DND-41 (cell line): ENCODE data around the gene MYH14.
"Not testable (repeated sequence)": the region's sequence is repeated elsewhere in the genome, so short reads cannot be mapped to it uniquely, and the experiment has no call there.

Source experiments
- ATAC-seq: fragments of 200-7000 bp; cut with Tn5 transposase; 3 replicates; pipeline ENCODE4 v1.9.1; 2021; ENCODE audit warnings: low read depth; ENCODE audit not compliant: insufficient read depth
- DNase-seq: peaks from one replicate; pipeline ENCODE4 v3.0.0-alpha.2; 2020
- H2AFZ ChIP-seq: 2 replicates; pipeline ENCODE4 v1.6.0; 2012; ENCODE audit warnings: low read depth, low read length
- H3K27ac ChIP-seq: 2 replicates; pipeline ENCODE4 v1.5.1; 2012; ENCODE audit warnings: low read length, inconsistent platforms
- H3K27me3 ChIP-seq: fragments of 200-600 bp; sonication (generic); 2 replicates; pipeline ENCODE4 v1.6.0; 2012; ENCODE audit warnings: low read length, mild to moderate bottlenecking, inconsistent platforms; ENCODE audit not compliant: insufficient read depth, poor library complexity
- H3K36me3 ChIP-seq: 2 replicates; pipeline ENCODE4 v1.5.1; 2012; ENCODE audit warnings: low read length, inconsistent platforms; ENCODE audit not compliant: insufficient read depth
- H3K4me1 ChIP-seq: 2 replicates; pipeline ENCODE4 v1.5.1; 2012; ENCODE audit warnings: mild to moderate bottlenecking, low read length; ENCODE audit not compliant: insufficient read depth
- H3K4me2 ChIP-seq: 2 replicates; pipeline ENCODE4 v1.6.0; 2012; ENCODE audit warnings: mild to moderate bottlenecking, moderate library complexity, low read length, inconsistent platforms; ENCODE audit not compliant: insufficient read depth
- H3K4me3 ChIP-seq, 2 experiments: fragments of 200-600 bp in 1 of 2; shearing (Covaris generic) in 1 of 2; 2 replicates each; pipeline ENCODE4 v1.5.1; 2012 to 2016; ENCODE audit warnings: inconsistent platforms in 2 of 2, low read length in 2 of 2, mild to moderate bottlenecking in 2 of 2, low read depth in 1 of 2, moderate library complexity in 1 of 2
- H3K79me2 ChIP-seq: 2 replicates; pipeline ENCODE4 v1.6.0; 2012; ENCODE audit warnings: low read length, inconsistent platforms; ENCODE audit not compliant: insufficient read depth
- H3K9ac ChIP-seq: 2 replicates; pipeline ENCODE4 v1.6.0; 2012; ENCODE audit warnings: low read depth, mild to moderate bottlenecking, inconsistent platforms, low read length, moderate library complexity
- H3K9me3 ChIP-seq: 2 replicates; pipeline ENCODE4 v1.5.1; 2012; ENCODE audit warnings: low read length, moderate library complexity, mild to moderate bottlenecking, inconsistent platforms; ENCODE audit not compliant: insufficient read depth, severe bottlenecking
- H4K20me1 ChIP-seq: 2 replicates; pipeline ENCODE4 v1.6.0; 2012; ENCODE audit warnings: low read length; ENCODE audit not compliant: insufficient read depth
- CTCF ChIP-seq: IDR thresholded peaks from 2 replicates; pipeline ENCODE4 v1.5.1; 2012; ENCODE audit warnings: borderline replicate concordance, low read length, moderate library complexity, mild to moderate bottlenecking; ENCODE audit not compliant: poor library complexity, severe bottlenecking; ENCODE audit errors: extremely low read depth
- EZH2 ChIP-seq: IDR thresholded peaks from 3 replicates; pipeline ENCODE4 v1.6.1; 2012; ENCODE audit warnings: borderline replicate concordance, low read depth, mild to moderate bottlenecking, moderate library complexity, low read length, inconsistent platforms; ENCODE audit not compliant: severe bottlenecking

MYH14 gene

DNA sequence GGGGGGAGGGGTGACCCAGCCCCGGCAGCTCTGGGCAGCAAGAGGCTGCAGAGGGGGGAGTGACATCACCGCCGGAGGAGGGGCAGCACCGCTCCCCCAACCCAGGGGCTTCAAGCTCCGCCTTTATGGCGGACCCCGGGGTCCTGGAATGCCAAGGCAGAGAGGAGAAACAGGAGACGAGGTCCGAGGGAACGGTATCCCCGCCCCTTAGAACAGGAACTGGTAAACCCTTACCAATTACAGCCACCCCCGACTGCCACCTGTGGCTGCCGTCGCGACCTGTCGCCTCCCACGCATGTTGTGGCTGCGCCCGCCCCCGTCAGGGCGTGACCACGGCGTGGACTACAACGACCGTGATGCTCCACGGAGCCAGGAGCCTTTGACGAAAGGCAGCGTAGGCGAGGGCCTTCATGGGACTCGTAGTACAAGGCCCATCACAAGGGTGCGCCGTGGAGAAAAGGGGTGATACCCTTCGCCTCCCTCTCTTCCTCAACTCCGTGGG lies 129.9 kb downstream of the MYH14 start:
- H3K9ac ChIP-seq = no peak overlapping the region
- H3K4me3 ChIP-seq = no peak overlapping the region
- no peaks in the 10 kb centered on the region for H3K79me2 ChIP-seq
- no peak overlapping the region for H3K27ac ChIP-seq
- H3K36me3 ChIP-seq = no peaks in the 10 kb centered on the region
- H2AFZ ChIP-seq = no peak overlapping the region
- ATAC-seq (no peak), DNase-seq (no peak)
- no peak for TF ChIP-seq EZH2
- TF ChIP-seq CTCF = no peak
- H3K4me1 ChIP-seq = peaks cover 26% of the 10 kb centered on the region
- H4K20me1 ChIP-seq = no peaks in the 10 kb centered on the region
- no peaks in the 10 kb centered on the region for H3K9me3 ChIP-seq
- H3K27me3 ChIP-seq = no peaks in the 10 kb centered on the region
- H3K4me2 ChIP-seq = no peak overlapping the region

DNA sequence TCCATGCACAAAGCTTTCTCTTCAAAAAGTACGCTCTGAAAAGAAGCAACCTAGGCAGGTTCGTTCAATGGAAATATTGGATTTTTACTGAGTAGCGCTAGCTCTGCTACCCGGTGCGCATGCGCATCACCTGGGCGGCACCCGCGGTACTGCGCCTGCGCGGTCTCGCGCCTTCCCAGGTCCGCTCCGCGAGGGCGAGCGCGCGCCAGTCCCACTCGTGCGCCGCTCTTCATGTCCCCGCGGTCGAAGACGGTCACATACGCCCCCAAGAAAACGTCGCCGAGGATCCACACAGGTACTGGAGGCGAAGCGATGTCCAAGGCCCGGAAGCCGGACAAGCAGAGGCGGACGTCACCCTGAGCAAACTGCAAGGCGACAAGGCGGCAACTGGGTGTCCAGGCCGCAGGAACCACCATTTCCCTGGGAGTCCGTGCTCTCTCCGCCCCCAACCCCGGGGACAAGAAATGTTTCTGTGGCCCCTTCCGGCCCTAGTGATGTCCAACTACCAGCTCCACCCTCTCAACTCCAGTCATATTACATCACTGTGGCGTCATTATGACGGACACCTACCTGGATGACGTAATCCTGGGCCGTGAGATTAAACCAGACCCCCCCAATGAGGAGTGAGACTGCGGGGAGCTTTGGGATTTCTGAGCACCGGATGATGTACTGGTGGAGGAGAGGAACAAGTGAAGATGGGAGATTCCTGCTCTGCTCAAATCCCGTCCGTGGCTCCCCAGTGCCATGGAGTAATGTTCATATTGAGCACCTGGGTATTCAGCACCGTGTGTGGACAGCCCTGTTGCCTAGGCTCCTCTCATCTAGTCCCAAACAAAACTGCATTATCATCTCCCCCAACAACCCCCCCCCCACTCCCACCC lies 130.6 kb downstream of the MYH14 start:
- Histone ChIP-seq H3K36me3 (no peaks in the 10 kb centered on the region), H3K9ac (no peak overlapping the region), H3K4me3 (no peak overlapping the region), H3K9me3 (no peaks in the 10 kb centered on the region), H2AFZ (no peak overlapping the region), H3K27me3 (no peaks in the 10 kb centered on the region), H3K27ac (no peak overlapping the region), H3K79me2 (no peaks in the 10 kb centered on the region), H3K4me1 (peaks cover 26% of the 10 kb centered on the region), H4K20me1 (no peaks in the 10 kb centered on the region), H3K4me2 (no peak overlapping the region)
- no peak for ATAC-seq
- TF ChIP-seq EZH2 (no peak), CTCF (no peak)
- no peak for DNase-seq

- no peak overlapping the region for H3K4me2 ChIP-seq
- H3K36me3 ChIP-seq = no peaks in the 10 kb centered on the region
Measured at GRCh38 chr19:50334741-50335421, 131.5 kb downstream of the MYH14 start.

DNA sequence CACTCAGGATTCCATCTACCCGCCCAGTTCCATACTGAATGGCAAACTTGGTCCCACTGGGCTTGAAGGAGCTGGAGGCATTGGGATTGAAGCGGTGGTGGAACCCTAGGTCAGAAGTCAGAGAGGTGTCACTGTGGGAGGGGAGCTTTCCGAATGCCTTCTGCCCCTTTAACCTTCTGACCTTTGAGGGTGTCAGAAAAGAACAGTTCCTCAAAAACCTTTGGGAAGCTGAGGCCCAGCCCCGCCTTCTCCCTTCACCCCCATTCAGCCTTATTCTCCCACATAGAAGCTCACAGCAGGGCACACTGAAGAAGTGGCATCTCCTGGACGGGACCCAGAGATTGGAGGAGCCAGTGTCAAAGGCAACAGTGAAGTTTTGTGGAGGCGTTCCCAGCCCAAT lies 133.6 kb downstream of the MYH14 start:
- H3K9ac ChIP-seq, H3K9me3 ChIP-seq, DNase-seq, H3K79me2 ChIP-seq, H2AFZ ChIP-seq, ATAC-seq, H3K27ac ChIP-seq, H3K4me2 ChIP-seq, H3K27me3 ChIP-seq, H3K36me3 ChIP-seq, H3K4me1 ChIP-seq, H3K4me3 ChIP-seq, H4K20me1 ChIP-seq: not testable (repeated sequence)

More at GRCh38 chr19:50334741-50335421, 131.5 kb downstream of the MYH14 start:
- no peak overlapping the region for H3K4me3 ChIP-seq
- DNase-seq = no peak
- peaks cover 26% of the 10 kb centered on the region for H3K4me1 ChIP-seq
- ATAC-seq = no peak
- no peak overlapping the region for H3K27ac ChIP-seq
- H3K79me2 ChIP-seq = no peaks in the 10 kb centered on the region
- H2AFZ ChIP-seq = no peak overlapping the region
- H4K20me1 ChIP-seq = no peaks in the 10 kb centered on the region
- no peaks in the 10 kb centered on the region for H3K27me3 ChIP-seq
- no peak overlapping the region for H3K9ac ChIP-seq
- no peak for TF ChIP-seq EZH2
- TF ChIP-seq CTCF = no peak
- H3K9me3 ChIP-seq = no peaks in the 10 kb centered on the region
